ENCODE results near the gene BORCS5. TPM values are rescaled to one million over a fixed set of nuclear protein-coding genes. Genes with fewer than 3 reads are reported as not detected.
"Not testable (repeated sequence)": the region's sequence is repeated elsewhere in the genome, so short reads cannot be mapped to it uniquely, and the experiment has no call there.

Gene BORCS5
- total and polyA plus RNA-seq, 12 donors = 3.6 to 30.1 (median 10.6) TPM

DNA sequence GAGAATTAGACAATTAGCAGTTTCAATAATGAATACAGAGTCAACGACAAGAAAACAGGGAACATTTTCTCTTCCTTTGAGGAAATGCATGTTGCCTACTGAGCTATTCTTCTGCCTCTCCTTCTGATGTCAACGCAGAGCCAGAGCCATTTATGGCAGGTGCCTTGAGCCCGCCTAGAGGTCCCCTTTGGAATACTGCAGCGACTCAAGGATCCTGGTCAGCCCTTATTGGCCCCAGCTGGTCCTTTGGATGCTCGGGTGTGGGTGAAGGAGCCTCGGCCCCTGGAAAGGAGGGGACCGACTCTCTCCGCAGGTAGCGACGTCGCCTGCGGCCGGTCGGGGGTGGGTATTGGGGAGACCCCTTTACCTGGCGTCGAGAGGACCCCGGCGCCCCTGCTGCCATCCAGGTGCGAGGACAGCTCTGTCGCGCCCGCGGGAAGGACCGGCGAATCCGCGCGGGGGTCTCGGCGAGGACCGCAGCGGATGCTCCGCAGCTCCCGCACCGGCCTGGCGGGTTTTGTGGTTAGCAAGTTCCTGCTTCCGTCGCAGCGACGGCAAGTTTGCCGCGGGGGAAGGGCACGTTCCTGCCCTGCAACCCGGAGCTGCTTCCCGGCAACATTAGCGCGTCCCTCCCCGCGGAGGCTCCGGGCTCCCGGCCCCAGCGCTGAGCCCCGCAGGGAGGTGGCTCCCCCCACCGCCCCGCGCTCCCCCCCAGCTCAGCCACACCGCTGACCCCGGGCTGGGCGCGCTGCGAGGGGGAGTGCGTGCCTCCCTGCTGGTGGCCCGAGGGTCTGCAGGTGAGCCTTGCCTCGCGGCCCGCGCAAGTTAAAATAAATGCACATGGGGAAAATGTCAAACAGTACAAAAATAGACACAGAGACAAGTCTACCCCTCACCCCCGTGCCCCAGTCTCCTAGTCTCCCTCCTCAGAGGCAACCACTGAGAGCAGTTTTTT, 6.9 kb upstream of the BORCS5 start, which contains the start of gene MANSC1:
Gene MANSC1, minus strand, starts transcription at position 532 of the 955 bp plus-strand sequence. CDS start 6,928 bp downstream, outside the sequence.
- Histone ChIP-seq H3K27me3 (no peaks in the 10 kb centered on the region), H3K27ac (peak within 1 kb of the TSS in 3 of 5 donors; percentile 45 to 75 (median 72)), H3K9me3 (replicated peaks in 1 of 3) (no peaks in the 10 kb centered on the region), H3K4me3 (peak within 1 kb of the TSS in 3 of 4 donors; percentile 27 to 69 (median 65)), H3K36me3 (replicated peaks in 1 of 2) (no peaks in the 10 kb centered on the region), H3K4me1 (replicated peaks in 1 of 2) (peaks cover 0 to 12% of the 10 kb centered on the region in 2 donors)
- 0 to 2% (median 1%) methylated on average over 14 to 68 of the region's 68 CpGs for WGBS, 4 donors
- TF ChIP-seq CTCF (IDR thresholded peaks at IDR 0.05) (peak in 5 of 6 experiments; percentile 32 to 56 (median 42)), POLR2A (IDR thresholded peaks at IDR 0.05) (peak; percentile 57 to 67)
- DNase-seq = peak; percentile 60 to 81 (median 72)
- intact Hi-C loops (cut with DNase I) = no loop called here

DNA sequence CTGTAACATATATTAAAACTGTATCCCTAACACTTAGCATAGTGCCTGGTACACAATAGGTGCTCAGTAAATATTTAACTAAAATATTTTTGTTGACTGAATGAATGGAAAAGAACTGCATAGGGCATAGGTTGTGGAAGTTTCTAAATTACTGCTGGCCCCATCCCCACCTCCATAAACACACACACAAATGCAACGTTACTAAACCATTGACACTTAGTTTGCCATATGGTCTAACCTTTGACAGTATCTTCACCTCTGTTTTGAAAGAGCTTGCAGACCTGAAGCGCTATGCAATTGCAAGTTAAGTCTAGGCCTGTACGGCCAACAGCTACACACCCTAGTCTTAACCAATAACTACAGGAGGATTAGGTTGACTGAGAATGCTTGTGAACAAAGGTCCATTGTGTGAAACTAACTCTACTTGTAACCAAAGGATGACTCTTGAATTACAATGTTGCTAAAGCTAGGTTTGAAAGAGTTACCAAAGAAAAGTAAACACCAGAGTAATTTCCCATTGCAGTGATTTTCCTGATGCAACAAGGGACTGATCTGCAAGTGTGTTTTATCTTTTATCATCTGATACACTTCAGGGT, 5.9 kb upstream of the BORCS5 start:
- no peak overlapping the region for H3K27ac ChIP-seq
- no peaks in the 10 kb centered on the region for H3K36me3 ChIP-seq (replicated peaks in 1 of 2)
- no peaks in the 10 kb centered on the region for H3K27me3 ChIP-seq
- no peak for TF ChIP-seq CTCF (IDR thresholded peaks at IDR 0.05)
- WGBS, 4 donors = 85 to 95% (median 91%) methylated on average over 3 of the region's 3 CpGs
- no peak for DNase-seq
- H3K4me3 ChIP-seq = peak overlapping the region in 1 of 4 donors; percentile 65
- intact Hi-C loops (cut with DNase I) = no loop called here
- H3K9me3 ChIP-seq (replicated peaks in 1 of 3) = no peaks in the 10 kb centered on the region
- peaks cover 0 to 12% of the 10 kb centered on the region in 2 donors for H3K4me1 ChIP-seq (replicated peaks in 1 of 2)

DNA sequence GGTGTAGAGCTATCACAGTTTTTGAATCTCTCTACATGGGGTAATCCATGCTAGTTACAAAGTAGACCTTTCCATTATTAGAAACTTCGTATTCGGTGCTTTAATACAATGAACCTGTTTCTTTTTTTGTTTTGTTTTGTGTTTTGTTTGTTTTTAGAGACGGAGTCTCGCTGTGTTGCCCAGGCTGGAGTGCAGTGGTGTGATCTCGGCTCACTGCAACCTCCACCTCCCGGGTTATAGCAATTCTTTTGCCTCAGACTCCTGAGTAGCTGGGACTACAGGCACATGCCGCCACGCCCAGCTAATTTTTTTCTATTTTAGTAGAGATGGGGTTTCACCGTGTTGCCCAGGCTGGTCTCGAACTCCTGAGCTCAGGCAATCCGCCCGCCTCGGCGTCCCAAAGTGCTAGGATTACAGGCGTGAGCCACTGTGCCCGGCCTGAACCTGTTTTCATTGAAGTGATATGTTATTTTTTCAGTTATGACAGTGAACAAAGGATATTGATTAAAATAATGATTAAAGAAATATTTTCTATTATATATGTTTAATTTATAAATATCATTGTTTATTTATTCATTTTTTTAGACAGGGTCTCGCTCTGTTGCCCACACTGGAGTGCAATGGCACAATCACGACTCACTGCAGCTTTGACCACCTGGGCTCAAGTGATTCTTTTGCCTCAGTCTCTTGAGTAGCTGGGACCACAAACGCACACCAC, 5.3 kb upstream of the BORCS5 start:
- H3K27ac ChIP-seq; H3K36me3 ChIP-seq (replicated peaks in 1 of 2); DNase-seq; intact Hi-C loops (cut with DNase I); H3K9me3 ChIP-seq (replicated peaks in 1 of 3); H3K27me3 ChIP-seq; H3K4me3 ChIP-seq: not testable (repeated sequence)
- H3K4me1 ChIP-seq (replicated peaks in 1 of 2) = peaks cover 0 to 12% of the 10 kb centered on the region in 2 donors
- WGBS, 4 donors = 93 to 95% (median 94%) methylated on average over 19 of the region's 19 CpGs

DNA sequence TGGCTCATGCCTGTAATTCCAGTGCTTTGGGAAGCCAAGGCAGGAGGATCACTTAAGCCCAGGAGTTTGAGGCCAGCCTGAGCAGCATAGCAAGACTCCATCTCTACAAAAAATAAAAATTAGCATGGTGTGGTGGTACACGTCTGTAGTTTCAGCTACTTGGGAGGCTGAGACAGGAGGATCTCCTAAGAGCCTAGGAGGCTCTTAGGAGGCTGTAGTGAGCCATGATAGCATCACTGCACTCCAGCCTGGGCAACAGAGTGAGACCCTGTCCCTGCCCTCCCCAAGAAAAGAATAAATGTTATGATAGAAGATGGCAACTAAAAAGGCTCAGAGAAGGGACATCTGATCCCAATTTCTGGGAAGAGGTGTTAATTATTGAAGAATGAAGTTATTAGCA, 3.6 kb upstream of the BORCS5 start:
- no peaks in the 10 kb centered on the region for H3K36me3 ChIP-seq (replicated peaks in 1 of 2)
- H3K4me1 ChIP-seq (replicated peaks in 1 of 2) = peaks cover 0 to 18% of the 10 kb centered on the region in 2 donors
- H3K9me3 ChIP-seq (replicated peaks in 1 of 3) = no peaks in the 10 kb centered on the region
- intact Hi-C loops (cut with DNase I) = no loop called here
- no peak overlapping the region for H3K4me3 ChIP-seq
- no peaks in the 10 kb centered on the region for H3K27me3 ChIP-seq
- TF ChIP-seq CTCF (IDR thresholded peaks at IDR 0.05) = no peak
- no peak for TF ChIP-seq POLR2A (IDR thresholded peaks at IDR 0.05)
- DNase-seq = no peak
- WGBS, 4 donors = 62 to 92% (median 78%) methylated on average over 1 of the region's 1 CpG
- H3K27ac ChIP-seq = no peak overlapping the region
